AG04450 (cell line): ENCODE results near the gene MSH2. TPM values are rescaled to one million over a fixed set of nuclear protein-coding genes. Genes with fewer than 3 reads are reported as not detected.

Experiments
- CTCF ChIA-PET: fragments of 300-600, 350-600 bp; formaldehyde crosslinking; extraction: SDS; loops from one replicate; lab custom pipeline; 2022; ENCODE audit warnings: antibody characterized with exemption, inconsistent platforms; lab: Charles Lee
- POLR2A ChIA-PET: fragments of 350-600 bp; formaldehyde crosslinking; extraction: SDS; loops from one replicate; lab custom pipeline; 2021; ENCODE audit warnings: antibody characterized with exemption, inconsistent platforms; lab: Yijun Ruan, JAX
- DNase-seq: peaks from one replicate; pipeline ENCODE4 v3.0.0-alpha.2; 2011; ENCODE audit warnings: low read depth, low spot score
- H3K27ac ChIP-seq: one replicate; pipeline ENCODE4 v1.5.1; 2012; ENCODE audit warnings: low read depth, low read length, control low read depth
- H3K27me3 ChIP-seq: one replicate; pipeline ENCODE4 v1.6.0; 2012; ENCODE audit warnings: low read length; ENCODE audit not compliant: control insufficient read depth, insufficient read depth
- H3K4me3 ChIP-seq: 2 replicates; pipeline ENCODE4 v1.5.1; 2011; ENCODE audit warnings: mild to moderate bottlenecking, low read depth, low read length, control low read depth
- H3K9me3 ChIP-seq: 2 replicates; pipeline ENCODE4 v1.5.1; 2012; ENCODE audit warnings: low read length; ENCODE audit not compliant: control insufficient read depth, insufficient read depth
- CTCF ChIP-seq: IDR thresholded peaks from 2 replicates; pipeline ENCODE4 v1.5.1; 2011; ENCODE audit warnings: low read depth, low read length, control low read depth, inconsistent platforms
- polyA plus RNA-seq: library from polyadenylated mRNA; depleted of rRNA; stranded (reverse); fragments of >200 nt; gene quantifications from 2 replicates; pipeline ENCODE4 v1.2.3, GENCODE V29; 2011

MSH2 gene
- polyA plus RNA-seq, 1 experiment: 18.4 TPM

- POLR2A ChIA-PET: no interaction called here
- CTCF ChIA-PET: no interaction called here
Observed at GRCh38 chr2:47506436-47506835, 103.5 kb downstream of the MSH2 start.

GRCh38 chr2:47508080-47508479 is 105.1 kb downstream of the MSH2 start:
- Histone ChIP-seq H3K4me3 (no peak overlapping the region), H3K27me3 (peaks cover 10% of the 10 kb centered on the region), H3K27ac (no peak overlapping the region), H3K9me3 (peaks cover 10% of the 10 kb centered on the region; the same call in 1 of the 2 replicates)
- DNase-seq: no peak
- no peak for TF ChIP-seq CTCF
- CTCF ChIA-PET: no interaction called here
- POLR2A ChIA-PET: no interaction called here

More at GRCh38 chr2:47506436-47506835, 103.5 kb downstream of the MSH2 start:
- TF ChIP-seq CTCF: no peak
- peaks cover 10% of the 10 kb centered on the region; the same call in 1 of the 2 replicates for H3K9me3 ChIP-seq
- no peak overlapping the region for H3K4me3 ChIP-seq
- H3K27ac ChIP-seq: no peak overlapping the region
- H3K27me3 ChIP-seq: peaks cover 10% of the 10 kb centered on the region
- no peak for DNase-seq

- ChIA-PET CTCF (no interaction called here), POLR2A (no interaction called here)
- Histone ChIP-seq H3K27me3 (peaks cover 10% of the 10 kb centered on the region), H3K4me3 (no peak overlapping the region), H3K9me3 (peaks cover 10% of the 10 kb centered on the region; the same call in 1 of the 2 replicates), H3K27ac (no peak overlapping the region)
- TF ChIP-seq CTCF: no peak
- no peak for DNase-seq
Observed at GRCh38 chr2:47508641-47509040, 105.7 kb downstream of the MSH2 start.

- H3K4me3 ChIP-seq: no peak overlapping the region
- ChIA-PET POLR2A (no interaction called here), CTCF (no interaction called here)
- no peak for DNase-seq
- TF ChIP-seq CTCF: no peak
- H3K27ac ChIP-seq: no peak overlapping the region
- peaks cover 10% of the 10 kb centered on the region; the same call in 1 of the 2 replicates for H3K9me3 ChIP-seq
- peaks cover 10% of the 10 kb centered on the region for H3K27me3 ChIP-seq
Observed at GRCh38 chr2:47509250-47509649, 106.3 kb downstream of the MSH2 start.

- no peak for DNase-seq
- H3K9me3 ChIP-seq: peaks cover 5% of the 10 kb centered on the region; the same call in 1 of the 2 replicates
- ChIA-PET POLR2A (no interaction called here), CTCF (no interaction called here)
- H3K27me3 ChIP-seq: peaks cover 10% of the 10 kb centered on the region
- H3K4me3 ChIP-seq: no peak overlapping the region
- H3K27ac ChIP-seq: no peak overlapping the region
- no peak for TF ChIP-seq CTCF
Observed at GRCh38 chr2:47509821-47510385, 106.9 kb downstream of the MSH2 start.
